NCI-H460 (cell line): Measurements from ENCODE around the gene FLNB. TPM values are rescaled to one million over a fixed set of nuclear protein-coding genes. Genes with fewer than 3 reads are reported as not detected.
A peak's percentile ranks its signal among the peaks of the same experiment; 100 is the strongest.
"Not testable (repeated sequence)": the region's sequence is repeated elsewhere in the genome, so short reads cannot be mapped to it uniquely, and the experiment has no call there.

Source experiments
- DNase-seq: peaks from one replicate; pipeline ENCODE4 v3.0.0-alpha.2; 2016; ENCODE audit warnings: low read depth; ENCODE audit errors: extremely low read depth
- total RNA-seq: library from RNA; depleted of rRNA; stranded (reverse); fragments of >200 nt; shearing (Covaris generic); gene quantifications from 2 replicates; pipeline ENCODE4 v1.2.3, GENCODE V29; 2014

Gene FLNB
- total RNA-seq, 1 experiment from 2014 or later, result 497 TPM

DNA sequence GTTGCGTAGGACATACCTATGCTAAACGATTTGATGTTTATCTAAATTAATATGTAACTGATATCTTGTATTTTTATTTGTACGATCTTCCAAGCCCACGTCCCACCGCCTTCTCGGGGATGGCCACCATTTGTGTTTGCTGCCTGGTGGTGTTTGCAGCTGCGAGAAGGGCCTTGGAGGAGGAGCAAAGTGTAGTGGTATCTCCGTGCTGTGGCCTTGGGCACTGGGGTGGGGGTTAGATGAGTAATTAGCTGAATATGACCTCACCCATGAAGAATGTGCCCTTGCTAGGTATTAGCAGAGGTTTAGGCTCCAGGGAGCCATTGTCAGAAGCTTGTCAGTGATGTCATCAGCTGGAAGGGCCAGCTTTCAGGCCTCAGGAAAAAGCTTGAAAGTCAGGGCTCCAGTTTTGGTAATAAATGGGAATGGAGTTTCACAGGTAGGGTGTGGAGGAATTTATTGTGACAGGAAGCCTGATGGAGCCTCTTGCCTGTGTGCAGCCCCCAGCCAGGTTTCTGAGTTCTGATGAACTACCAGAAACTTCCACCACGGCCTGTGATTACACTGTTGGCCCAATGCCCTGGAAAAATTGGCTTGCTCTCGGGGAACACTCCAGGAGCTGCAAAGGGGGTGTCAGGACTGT lies 41.0 kb downstream of the FLNB start:
- DNase-seq, result peak; percentile 79

- no peak for DNase-seq
Observed at GRCh38 chr3:58051196-58051595, 43.0 kb downstream of the FLNB start.

- DNase-seq, result not testable (repeated sequence)
Observed at GRCh38 chr3:58051658-58052261, 43.5 kb downstream of the FLNB start.

- DNase-seq, result peak; percentile 72
Observed at GRCh38 chr3:58052373-58053273, 44.4 kb downstream of the FLNB start.

DNA sequence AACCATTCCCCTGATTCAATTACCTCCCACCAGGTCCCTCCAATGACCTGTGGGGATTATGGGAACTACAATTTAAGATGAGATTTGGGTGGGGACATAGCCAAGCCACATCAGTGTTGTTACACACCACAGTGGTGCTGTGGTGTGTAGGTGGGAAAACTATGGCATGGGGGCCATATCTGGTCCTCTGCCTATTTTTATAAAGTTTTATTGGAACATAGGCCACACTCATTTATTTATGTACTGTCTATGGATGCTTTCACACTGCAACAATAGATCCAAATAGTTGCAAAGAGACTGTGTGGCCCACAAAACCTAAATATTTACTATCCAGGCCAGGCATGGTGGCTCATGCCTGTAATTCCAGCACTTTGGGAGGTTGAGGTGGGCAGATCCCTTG lies 46.4 kb downstream of the FLNB start:
- no peak for DNase-seq

DNA sequence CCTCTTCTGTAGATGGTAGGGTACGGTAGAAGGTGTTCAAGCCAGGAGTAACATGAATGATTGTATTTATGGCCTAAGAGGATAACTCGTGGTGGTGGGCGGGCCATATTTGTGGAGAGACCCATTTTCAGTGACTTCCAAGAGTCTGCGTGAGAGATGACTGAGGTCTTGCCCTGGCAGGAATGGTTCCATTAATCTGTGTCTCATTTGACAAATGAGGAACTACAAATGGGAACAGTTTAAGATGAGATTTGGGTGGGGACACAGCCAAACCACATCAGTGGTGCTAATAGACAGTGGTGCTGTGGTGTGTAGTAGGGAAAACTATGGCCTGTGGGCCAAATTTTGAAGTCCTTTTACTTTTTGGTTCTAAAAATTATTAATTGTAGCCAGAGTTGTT lies 47.1 kb downstream of the FLNB start:
- no peak for DNase-seq

GRCh38 chr3:58055891-58056290 lies 47.7 kb downstream of the FLNB start:
- DNase-seq, result not testable (repeated sequence)

DNA sequence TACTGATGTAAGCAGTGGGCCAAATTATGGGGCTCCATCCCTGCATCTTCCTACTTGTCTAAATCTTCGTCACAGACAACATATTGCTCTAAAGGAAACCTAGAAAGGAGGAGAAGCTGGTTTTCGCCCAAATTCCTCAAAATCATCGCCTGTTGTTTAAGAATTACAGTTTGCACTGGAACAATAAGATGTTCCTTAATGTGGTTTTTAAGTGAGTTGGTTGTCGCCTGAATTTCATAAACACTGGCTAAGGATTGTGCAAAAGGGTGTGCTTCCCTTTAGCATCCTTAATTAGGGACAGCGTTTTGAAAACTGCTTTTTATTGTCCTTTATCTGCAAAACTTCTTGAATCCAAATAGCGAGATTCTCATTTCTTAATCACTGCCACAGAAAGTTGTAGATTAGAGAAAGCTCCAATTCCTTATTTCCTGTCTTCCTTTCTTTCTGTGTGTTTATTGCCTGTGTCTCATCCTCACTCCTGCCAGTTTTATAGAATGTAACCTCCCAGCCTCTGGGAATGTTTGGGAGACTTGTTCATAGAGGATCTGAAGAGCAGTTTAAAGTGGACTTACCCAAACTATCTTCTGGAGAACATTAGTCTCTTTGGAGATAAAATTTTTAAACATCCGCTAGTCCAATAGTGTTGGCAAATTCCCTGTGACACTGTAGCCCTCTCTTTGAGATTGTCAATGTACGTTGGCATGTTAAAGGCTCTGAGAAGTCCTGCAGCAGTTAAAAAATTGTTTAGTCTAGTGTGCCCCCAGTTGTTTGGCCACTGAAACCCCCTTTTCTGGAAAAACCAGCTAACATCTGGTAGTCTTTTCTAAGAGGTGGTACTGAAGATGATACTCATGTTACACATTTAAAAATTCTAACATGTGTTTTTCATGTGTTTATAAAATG lies 50.4 kb downstream of the FLNB start:
- no peak for DNase-seq

DNA sequence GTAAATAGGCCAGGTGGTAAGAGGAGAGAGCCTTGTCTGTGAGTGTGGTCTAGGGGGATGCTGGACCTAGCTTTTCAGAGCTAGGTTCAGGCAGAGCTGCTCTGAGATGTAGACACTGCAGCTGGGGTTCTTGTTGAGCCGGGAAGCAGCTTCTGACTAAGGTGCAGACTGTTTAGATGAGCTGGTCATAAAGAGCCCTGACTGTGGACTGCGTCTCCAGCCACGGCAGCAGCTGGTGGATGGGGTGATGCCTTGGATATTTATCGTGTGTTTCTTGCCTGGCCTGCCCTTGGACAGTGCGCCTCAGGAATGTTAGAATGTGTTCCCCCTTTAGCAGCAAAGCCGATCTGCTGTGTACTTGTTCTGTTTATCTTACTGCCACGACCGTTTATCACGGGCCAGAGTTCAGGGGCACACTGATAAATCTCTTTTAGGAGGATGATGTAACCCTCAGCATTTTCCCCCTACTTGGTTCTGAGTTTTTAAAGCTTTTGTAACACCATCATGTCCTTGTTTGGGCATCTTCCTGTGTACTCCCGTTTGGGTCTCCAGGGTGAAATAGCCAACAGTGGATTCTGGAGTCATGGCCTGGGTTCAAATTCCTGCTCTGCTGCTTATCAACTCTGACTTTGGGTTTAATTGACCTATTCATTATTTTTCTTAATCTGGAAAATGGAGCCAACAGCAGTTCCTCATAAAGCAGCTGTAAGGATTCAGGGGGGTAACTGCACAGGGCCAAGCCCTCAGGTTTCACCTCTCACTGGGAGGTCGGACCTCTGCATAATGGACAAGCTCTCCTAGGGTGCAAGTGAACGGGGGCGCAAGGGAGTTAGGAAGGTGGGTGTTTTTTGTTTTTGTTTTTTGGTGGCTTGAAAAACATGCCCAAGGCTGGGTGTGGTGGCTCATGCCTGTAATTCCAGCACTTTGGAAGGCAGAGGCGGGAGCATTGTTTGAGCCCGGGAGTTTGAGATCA lies 51.4 kb downstream of the FLNB start:
- no peak for DNase-seq

- no peak for DNase-seq
Observed at GRCh38 chr3:58062472-58062871, 54.2 kb downstream of the FLNB start.

DNA sequence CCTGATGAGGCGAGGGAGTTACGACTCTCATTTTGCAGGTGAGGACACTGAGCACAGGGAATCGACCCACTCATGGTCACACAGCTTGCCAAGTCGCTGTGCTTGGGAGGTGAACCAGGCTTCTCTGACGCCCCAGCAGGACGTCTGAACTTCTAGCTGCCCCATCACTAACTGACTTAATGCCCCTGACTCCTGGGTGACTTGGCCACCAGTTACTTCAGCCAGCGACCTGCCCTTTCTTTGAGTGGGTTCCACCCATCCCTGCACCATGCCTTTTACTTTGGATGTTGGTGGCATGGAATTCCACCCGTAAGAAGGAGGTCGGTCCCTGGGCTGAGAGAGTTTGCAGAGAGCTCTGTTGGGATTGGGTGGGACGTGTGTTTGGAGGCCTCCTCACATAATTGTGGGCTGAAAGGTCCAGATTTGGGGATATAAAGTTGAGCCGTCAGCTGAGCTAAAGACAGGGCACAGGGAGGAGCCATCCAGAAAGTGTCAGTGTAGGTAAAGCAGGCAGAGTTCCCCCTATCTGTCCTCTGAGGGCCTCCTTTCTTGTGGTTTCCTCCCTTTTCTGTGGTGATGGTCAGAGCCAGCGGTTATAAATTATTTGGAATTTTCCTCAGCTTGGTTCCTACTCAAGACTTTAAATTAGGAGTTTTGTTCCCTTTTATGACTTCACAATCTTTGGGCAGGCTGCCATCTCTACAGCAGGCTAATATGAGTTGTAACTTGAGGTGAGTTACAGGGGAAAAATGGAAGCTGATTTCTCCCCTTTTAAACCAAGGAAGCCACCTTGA lies 55.0 kb downstream of the FLNB start:
- DNase-seq, result no peak

DNA sequence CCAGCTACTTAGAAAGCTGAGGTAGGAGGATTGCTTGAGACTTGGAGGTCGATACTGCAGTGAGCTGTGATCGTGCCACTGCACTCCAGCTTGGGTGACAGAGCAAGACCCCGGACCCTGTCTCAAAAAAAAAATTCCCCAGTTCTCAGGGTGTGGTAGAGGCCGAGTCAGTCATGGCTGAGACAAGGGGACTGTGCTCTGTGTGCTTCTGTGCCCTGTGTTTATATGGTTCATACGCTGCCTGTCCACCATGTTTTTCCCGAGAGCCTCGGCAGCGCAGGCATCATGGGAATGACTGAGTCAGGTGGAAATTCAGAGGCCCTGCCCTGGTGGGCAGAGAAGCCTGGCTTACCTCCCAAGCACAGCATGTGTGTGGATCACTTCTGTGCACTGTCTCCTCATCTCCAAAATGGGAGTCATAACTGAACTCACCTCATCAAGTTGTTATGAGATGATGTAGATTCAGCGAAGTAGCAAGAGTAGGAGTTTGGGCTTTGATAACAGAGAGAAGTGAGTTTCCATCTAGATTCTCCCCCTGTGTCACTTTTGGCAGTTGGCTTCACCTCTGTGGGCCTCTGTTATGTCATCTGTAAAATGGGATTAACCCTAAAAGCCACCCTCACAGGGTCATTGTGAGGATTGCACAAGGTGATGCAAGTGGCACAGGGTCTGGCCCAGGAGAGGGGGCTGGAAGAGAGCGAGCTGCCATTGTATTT lies 56.9 kb downstream of the FLNB start:
- no peak for DNase-seq

- DNase-seq, result no peak
Observed at GRCh38 chr3:58065700-58066167, 57.5 kb downstream of the FLNB start.

- DNase-seq, result no peak
Observed at GRCh38 chr3:58066842-58067241, 58.6 kb downstream of the FLNB start.

- DNase-seq, result no peak
Observed at GRCh38 chr3:58068122-58068809, 60.0 kb downstream of the FLNB start.

GRCh38 chr3:58071480-58071971 lies 63.3 kb downstream of the FLNB start:
- no peak for DNase-seq
